Neuronal stem cell (in vitro differentiated cells): ENCODE measurements around the gene TGIF1.

Experiments
- DNase-seq: peaks from one replicate; pipeline ENCODE4 v3.0.0-alpha.2; 2013; ENCODE audit warnings: low spot score
- H2AFZ ChIP-seq: one replicate; pipeline ENCODE4 v1.6.1; 2013; ENCODE audit warnings: mild to moderate bottlenecking, low read length, inconsistent platforms
- H2AK5ac ChIP-seq: 2 replicates; pipeline ENCODE4 v1.6.1; 2013; ENCODE audit warnings: low read depth, mild to moderate bottlenecking, inconsistent platforms, low read length, moderate library complexity, mixed read lengths
- H2BK120ac ChIP-seq: 2 replicates; pipeline ENCODE4 v1.6.1; 2013; ENCODE audit warnings: low read depth, mild to moderate bottlenecking, inconsistent platforms, low read length, moderate library complexity, mixed read lengths
- H2BK12ac ChIP-seq: one replicate; pipeline ENCODE4 v1.6.1; 2013; ENCODE audit warnings: low read length, inconsistent platforms
- H2BK15ac ChIP-seq: 2 replicates; pipeline ENCODE4 v1.6.1; 2013; ENCODE audit warnings: mild to moderate bottlenecking, low read length, inconsistent platforms, mixed read lengths
- H2BK5ac ChIP-seq: one replicate; pipeline ENCODE4 v1.6.1; 2013; ENCODE audit warnings: inconsistent platforms, mild to moderate bottlenecking, low read length, moderate library complexity
- H3K14ac ChIP-seq: one replicate; pipeline ENCODE4 v1.6.1; 2013; ENCODE audit warnings: low read length, inconsistent platforms
- H3K18ac ChIP-seq: 2 replicates; pipeline ENCODE4 v1.6.1; 2013; ENCODE audit warnings: low read length, inconsistent platforms
- H3K23ac ChIP-seq: 2 replicates; pipeline ENCODE4 v1.6.1; 2013; ENCODE audit warnings: low read depth, mild to moderate bottlenecking, mixed read lengths, low read length, inconsistent platforms; ENCODE audit not compliant: poor library complexity
- H3K27ac ChIP-seq: replicated peaks from 3 replicates; pipeline ENCODE4 v1.5.1; 2013; ENCODE audit warnings: low read length, inconsistent platforms
- H3K27me3 ChIP-seq, 3 experiments: 2 replicates each; pipeline ENCODE4 v1.6.1; 2013; ENCODE audit warnings: low read length in 3 of 3, mild to moderate bottlenecking in 2 of 3, inconsistent platforms in 1 of 3, low read depth in 1 of 3, mixed read lengths in 1 of 3, moderate library complexity in 1 of 3; ENCODE audit not compliant: control insufficient read depth in 3 of 3, insufficient read depth in 3 of 3
- H3K36me3 ChIP-seq, 2 donors: replicated peaks in 1 of 2; 2 replicates each; pipeline ENCODE4 v1.6.1; 2013; ENCODE audit warnings: low read length in 2 of 2; ENCODE audit not compliant: control insufficient read depth in 2 of 2, insufficient read depth in 2 of 2
- H3K4ac ChIP-seq: 2 replicates; pipeline ENCODE4 v1.6.1; 2013; ENCODE audit warnings: inconsistent platforms, mild to moderate bottlenecking, low read length, moderate library complexity
- H3K4me1 ChIP-seq, 2 donors: 1 replicate in 1 of 2; 2 replicates in 1 of 2; pipeline ENCODE4 v1.6.1; 2013; ENCODE audit warnings: low read length in 2 of 2, low read depth in 1 of 2; ENCODE audit not compliant: control insufficient read depth in 2 of 2, insufficient read depth in 1 of 2
- H3K4me2 ChIP-seq: one replicate; pipeline ENCODE4 v1.6.1; 2013; ENCODE audit warnings: mild to moderate bottlenecking, low read length, inconsistent platforms; ENCODE audit not compliant: insufficient read depth, poor library complexity, severe bottlenecking
- H3K4me3 ChIP-seq, 2 donors: 2 replicates each; pipeline ENCODE4 v1.5.1; 2013; ENCODE audit warnings: low read length in 2 of 2, mild to moderate bottlenecking in 2 of 2, inconsistent platforms in 1 of 2, moderate library complexity in 1 of 2
- H3K79me1 ChIP-seq: one replicate; pipeline ENCODE4 v1.6.1; 2013; ENCODE audit warnings: low read depth, mild to moderate bottlenecking, inconsistent platforms, low read length, moderate library complexity
- H3K9ac ChIP-seq: one replicate; pipeline ENCODE4 v1.6.1; 2013; ENCODE audit warnings: mild to moderate bottlenecking, low read depth, low read length, inconsistent platforms; ENCODE audit not compliant: poor library complexity
- H3K9me3 ChIP-seq, 2 donors: replicated peaks in 1 of 2; 2 replicates each; pipeline versions ENCODE3 to v1.6.1; 2013; ENCODE audit warnings: low read length in 2 of 2, mild to moderate bottlenecking in 2 of 2, inconsistent platforms in 1 of 2, low read depth in 1 of 2, mixed read lengths in 1 of 2, moderate library complexity in 1 of 2; ENCODE audit not compliant: control insufficient read depth in 2 of 2, insufficient read depth in 1 of 2
- H4K8ac ChIP-seq: one replicate; pipeline ENCODE4 v1.6.1; 2013; ENCODE audit warnings: low read depth, mild to moderate bottlenecking, inconsistent platforms, low read length, moderate library complexity
- H4K91ac ChIP-seq: one replicate; pipeline ENCODE4 v1.6.1; 2013; ENCODE audit warnings: low read length, low read depth, mild to moderate bottlenecking, inconsistent platforms; ENCODE audit not compliant: poor library complexity
- WGBS, 2 donors: extraction: QIAGEN DNeasy Blood & Tissue Kit; methylation state at CpG; one replicate each; pipeline ENCODE4 v1.1.7; 2013; ENCODE audit warnings: missing lambda C conversion rate in 2 of 2, mixed read lengths in 1 of 2; ENCODE audit not compliant: insufficient read length in 2 of 2, insufficient replicate concordance in 1 of 2; ENCODE audit errors: extremely low coverage in 2 of 2; 5-methylcytosine and 5-hydroxymethylcytosine counted together

TGIF1 gene

GRCh38 chr18:3444954-3445353, 5.0 kb upstream of the TGIF1 start:
- whole genome bisulfite sequencing, 2 donors = no CpG with 5 or more reads among the region's 5 CpGs

DNA sequence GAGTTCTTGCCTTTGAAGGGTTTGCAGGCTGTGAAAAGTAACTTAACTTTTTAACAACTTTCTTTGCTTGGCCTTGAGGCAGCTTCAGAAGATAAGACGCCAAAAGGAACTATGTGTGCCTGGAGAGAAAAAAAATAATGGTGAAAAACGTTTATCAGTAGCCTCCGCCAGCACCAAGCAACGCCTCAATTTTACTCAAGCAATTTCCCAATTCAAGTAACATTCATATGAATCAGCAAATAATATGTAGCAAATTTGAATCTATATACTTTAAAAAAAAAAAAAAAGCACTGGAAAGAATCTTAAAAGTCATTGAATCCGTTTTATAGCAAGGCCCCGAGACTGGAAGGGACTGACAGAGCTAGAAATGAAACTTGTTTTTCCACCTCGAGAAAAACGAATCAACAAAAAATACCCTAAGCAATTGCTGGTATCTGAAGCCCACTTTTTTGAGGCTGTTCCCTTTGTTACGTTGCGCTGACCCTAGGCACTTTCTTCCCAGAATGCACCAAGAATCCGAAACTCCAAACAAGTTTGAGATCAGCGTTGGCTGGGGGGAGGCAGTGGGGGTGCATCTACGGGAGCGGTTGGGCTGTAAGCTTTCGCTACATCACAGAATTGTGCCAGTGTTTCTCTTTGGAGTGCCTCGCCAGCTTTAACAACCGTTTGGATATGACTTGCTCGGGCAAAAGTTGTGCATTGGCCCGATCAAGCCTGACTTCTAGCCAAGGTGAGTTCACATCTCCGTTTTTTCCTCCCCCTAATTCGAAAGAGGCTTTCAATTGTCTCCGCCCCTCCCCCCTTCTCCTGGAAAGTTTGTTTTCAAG, 2.7 kb upstream of the TGIF1 start:
- DNase-seq = no peak
- Histone ChIP-seq H3K9me3 (no peaks in the 10 kb centered on the region), H3K4me1 (peaks cover 8% of the 10 kb centered on the region in 2 donors), H2BK120ac (no peak overlapping the region), H2AK5ac (no peak overlapping the region), H3K27me3 (no peaks in the 10 kb centered on the region), H3K4ac (no peak overlapping the region), H3K4me2 (peak overlapping the region; percentile 88), H3K14ac (no peak overlapping the region), H2BK5ac (no peak overlapping the region), H3K18ac (peak overlapping the region; percentile 5), H2BK12ac (no peak overlapping the region), H3K9ac (no peak overlapping the region), H4K8ac (no peak overlapping the region), H3K36me3 (no peaks in the 10 kb centered on the region), H2AFZ (peak overlapping the region; percentile 48), H3K23ac (no peak overlapping the region), H2BK15ac (no peak overlapping the region), H3K4me3 (peak overlapping the region; percentile 69 to 75), H3K27ac (peak overlapping the region; percentile 96), H3K79me1 (no peaks in the 10 kb centered on the region), H4K91ac (peak overlapping the region; percentile 35)
- no CpG with 5 or more reads among the region's 22 CpGs for WGBS, 2 donors

More at GRCh38 chr18:3444954-3445353, 5.0 kb upstream of the TGIF1 start:
- Histone ChIP-seq H3K4me2 (no peak overlapping the region), H3K14ac (no peak overlapping the region), H3K27ac (no peak overlapping the region), H3K36me3 (no peaks in the 10 kb centered on the region), H3K4me3 (no peak overlapping the region), H2BK15ac (no peak overlapping the region), H2BK120ac (no peak overlapping the region), H3K79me1 (no peaks in the 10 kb centered on the region), H4K91ac (no peak overlapping the region), H3K9ac (no peak overlapping the region), H2AK5ac (no peak overlapping the region), H2BK12ac (no peak overlapping the region), H3K4ac (no peak overlapping the region), H3K27me3 (no peaks in the 10 kb centered on the region), H2AFZ (no peak overlapping the region), H3K23ac (no peak overlapping the region), H3K9me3 (no peaks in the 10 kb centered on the region), H3K18ac (peak overlapping the region; percentile 31), H4K8ac (no peak overlapping the region), H2BK5ac (no peak overlapping the region), H3K4me1 (peaks cover 8% of the 10 kb centered on the region in 2 donors)
- DNase-seq = no peak

- Histone ChIP-seq H3K9ac (peak overlapping the region; percentile 66), H3K36me3 (no peaks in the 10 kb centered on the region), H2AK5ac (no peak overlapping the region), H3K4me1 (peaks cover 8 to 9% of the 10 kb centered on the region in 2 donors), H2BK15ac (no peak overlapping the region), H3K23ac (peak overlapping the region; percentile 99), H3K79me1 (no peaks in the 10 kb centered on the region), H3K27me3 (no peaks in the 10 kb centered on the region), H3K9me3 (no peaks in the 10 kb centered on the region), H4K91ac (no peak overlapping the region), H3K18ac (peak overlapping the region; percentile 80), H3K27ac (peak overlapping the region; percentile 96), H2BK5ac (no peak overlapping the region), H3K4me2 (peak overlapping the region; percentile 91), H3K4me3 (peak overlapping the region; percentile 69 to 82), H2BK12ac (no peak overlapping the region), H3K14ac (no peak overlapping the region), H4K8ac (no peak overlapping the region), H2BK120ac (no peak overlapping the region), H3K4ac (no peak overlapping the region), H2AFZ (peak overlapping the region; percentile 67)
- no CpG with 5 or more reads among the region's 63 CpGs for WGBS, 2 donors
- peak; percentile 97 for DNase-seq
Observed at GRCh38 chr18:3447895-3448837, 1.8 kb upstream of the TGIF1 start.
